Measurements from ENCODE around the gene RBM14.
"Not testable (repeated sequence)": the region's sequence is repeated elsewhere in the genome, so short reads cannot be mapped to it uniquely, and the experiment has no call there.

Gene RBM14

GRCh38 chr11:66631883-66632282 lies 15.5 kb downstream of the RBM14 start:
- no peak for DNase-seq

GRCh38 chr11:66632952-66633351 lies 16.5 kb downstream of the RBM14 start:
- DNase-seq = no peak

GRCh38 chr11:66636411-66636810 lies 20.0 kb downstream of the RBM14 start:
- no peak for DNase-seq

- no peak for DNase-seq
These were observed 21.2 kb downstream of the RBM14 start for GRCh38 chr11:66637557-66638176.

- DNase-seq = peak; percentile 86 to 100 (median 98)
These were observed 22.0 kb downstream of the RBM14 start, which contains the start of gene RBM4 for GRCh38 chr11:66638177-66639065. RBM4 (plus strand) TSS chr11:66638703; CDS start chr11:66639712, 1,009 bp downstream.

GRCh38 chr11:66639066-66639813 lies 22.8 kb downstream of the RBM14 start:
- peak in 9 of 56 donors; percentile 36 to 70 (median 53) for DNase-seq

- DNase-seq = not testable (repeated sequence)
These were observed 23.4 kb downstream of the RBM14 start for GRCh38 chr11:66639814-66640340.

GRCh38 chr11:66641834-66642233 lies 25.4 kb downstream of the RBM14 start:
- DNase-seq = no peak

GRCh38 chr11:66643745-66644437 lies 27.5 kb downstream of the RBM14 start:
- no peak for DNase-seq

- no peak for DNase-seq
These were observed 30.4 kb downstream of the RBM14 start for GRCh38 chr11:66646828-66647227.

- DNase-seq = no peak
These were observed 33.5 kb downstream of the RBM14 start for GRCh38 chr11:66649903-66650302.

- DNase-seq = no peak
These were observed 34.6 kb downstream of the RBM14 start for GRCh38 chr11:66651016-66651415.

- peak in 1 of 56 donors; percentile 17 for DNase-seq
These were observed 36.2 kb downstream of the RBM14 start for GRCh38 chr11:66652651-66653050.

- DNase-seq = peak in 1 of 56 donors; percentile 6
These were observed 36.7 kb downstream of the RBM14 start for GRCh38 chr11:66653123-66653522.

- DNase-seq = no peak
These were observed 43.3 kb downstream of the RBM14 start for GRCh38 chr11:66659763-66660162.

- no peak for DNase-seq
These were observed 47.4 kb downstream of the RBM14 start for GRCh38 chr11:66663741-66664296.

GRCh38 chr11:66665369-66665768 lies 48.9 kb downstream of the RBM14 start:
- DNase-seq = no peak

GRCh38 chr11:66670816-66671215 lies 54.4 kb downstream of the RBM14 start:
- DNase-seq = no peak

- DNase-seq = no peak
These were observed 58.7 kb downstream of the RBM14 start for GRCh38 chr11:66674964-66675602.

- no peak for DNase-seq
These were observed 60.0 kb downstream of the RBM14 start for GRCh38 chr11:66676282-66676919.

Data from nucleus accumbens (tissue), 56 donors.